GM19455 (cell line): ENCODE results near the gene BACE2.

ENCODE experiments used
- ATAC-seq: cut with Tn5 transposase; IDR thresholded peaks from one replicate; pipeline ENCODE4 v1.9.1; 2021; ENCODE audit not compliant: unreplicated experiment

BACE2 gene

DNA sequence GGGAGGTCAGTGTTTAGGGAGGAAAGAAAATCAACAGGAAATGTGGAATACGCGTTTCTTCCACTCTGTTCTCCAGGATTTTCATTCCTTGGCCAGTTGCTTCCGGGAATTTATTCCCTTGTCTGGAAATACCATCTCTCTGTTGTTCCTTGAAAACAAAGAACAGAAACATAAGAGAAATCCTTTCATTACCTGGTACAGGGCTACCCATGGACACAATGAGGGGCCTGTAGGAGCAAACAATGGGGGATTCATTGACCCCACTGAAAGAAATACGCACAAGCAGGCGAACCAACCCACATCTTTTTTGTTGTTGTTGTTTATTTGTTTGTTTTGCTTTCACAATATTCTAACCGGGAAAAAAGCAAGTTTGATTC is 20.0 kb upstream of the BACE2 start:
- ATAC-seq, result no peak

DNA sequence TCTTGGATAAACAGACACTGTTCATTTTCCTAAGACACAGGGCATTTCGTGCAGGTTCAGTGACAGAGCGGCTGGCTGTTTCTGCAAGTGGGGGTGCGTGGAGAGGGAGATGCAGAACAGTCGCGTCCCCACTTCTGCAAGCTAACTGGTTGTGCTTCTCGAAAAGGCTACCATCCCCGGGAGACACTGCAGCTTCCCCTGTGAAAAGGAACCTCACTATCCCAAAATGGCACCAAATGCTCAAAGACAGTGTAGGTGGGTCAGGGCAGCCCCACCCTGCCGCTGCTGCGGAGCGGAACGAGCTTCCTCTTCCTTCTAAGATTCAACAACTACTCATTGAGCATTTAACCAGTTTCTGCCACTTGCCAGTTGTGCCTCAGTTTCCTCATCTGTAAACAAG is 19.2 kb upstream of the BACE2 start:
- no peak for ATAC-seq

DNA sequence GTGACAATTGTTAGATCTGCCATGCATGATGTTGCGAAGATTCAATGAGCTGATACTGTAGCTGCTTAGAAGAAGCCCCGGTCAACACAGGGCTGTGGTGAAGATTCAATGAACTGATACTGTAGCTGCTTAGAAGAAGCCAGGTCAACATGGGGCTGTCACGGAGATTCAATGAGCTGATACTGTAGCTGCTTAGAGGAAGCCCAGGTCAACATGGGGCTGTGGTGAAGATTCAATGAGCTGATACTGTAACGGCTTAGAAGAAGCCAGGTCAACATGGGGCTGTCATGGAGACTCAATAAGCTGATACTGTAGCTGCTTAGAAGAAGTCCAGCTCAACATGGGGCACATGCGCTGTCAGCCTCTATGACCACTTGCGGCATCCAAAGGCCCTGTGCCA is 18.8 kb upstream of the BACE2 start:
- ATAC-seq, result no peak

DNA sequence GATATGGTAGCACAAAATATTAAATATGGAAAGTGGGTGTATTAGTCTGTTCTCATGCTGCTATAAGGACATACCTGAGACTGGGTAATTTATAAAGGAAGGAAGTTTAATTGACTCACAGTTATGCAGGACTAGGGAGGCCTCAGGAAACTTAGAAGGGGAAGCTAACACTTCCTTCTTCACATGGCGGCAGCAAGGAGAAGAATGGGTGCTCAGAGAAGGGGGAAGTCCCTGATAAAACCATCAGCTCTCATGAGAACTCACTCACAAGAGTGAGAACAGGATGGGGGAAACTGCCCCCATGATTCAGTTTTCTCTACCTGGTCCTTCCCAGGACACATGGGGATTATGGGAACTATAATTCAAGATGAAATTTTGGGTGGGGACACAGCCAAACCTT is 15.8 kb upstream of the BACE2 start:
- no peak for ATAC-seq

DNA sequence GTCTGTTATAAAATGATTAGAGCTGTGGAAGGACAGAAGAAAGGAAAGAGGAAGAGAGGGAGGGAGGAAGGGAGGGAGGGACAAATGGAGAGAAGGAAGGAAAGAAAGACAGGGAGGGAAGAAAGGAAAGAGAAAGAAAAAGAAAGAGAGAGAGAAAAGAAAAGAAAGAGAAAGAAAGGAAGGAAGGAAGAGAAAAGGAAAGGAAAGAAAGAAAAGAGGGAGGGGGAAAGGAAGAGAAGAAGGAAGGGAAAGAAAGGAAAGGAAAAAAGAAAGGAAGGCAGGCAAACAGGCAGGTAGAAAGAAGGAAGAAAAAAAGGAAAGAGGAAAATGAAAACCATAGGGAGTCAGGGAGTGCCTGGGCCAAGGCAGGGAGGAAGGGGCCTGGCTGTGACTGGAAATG is 14.5 kb upstream of the BACE2 start:
- no peak for ATAC-seq

DNA sequence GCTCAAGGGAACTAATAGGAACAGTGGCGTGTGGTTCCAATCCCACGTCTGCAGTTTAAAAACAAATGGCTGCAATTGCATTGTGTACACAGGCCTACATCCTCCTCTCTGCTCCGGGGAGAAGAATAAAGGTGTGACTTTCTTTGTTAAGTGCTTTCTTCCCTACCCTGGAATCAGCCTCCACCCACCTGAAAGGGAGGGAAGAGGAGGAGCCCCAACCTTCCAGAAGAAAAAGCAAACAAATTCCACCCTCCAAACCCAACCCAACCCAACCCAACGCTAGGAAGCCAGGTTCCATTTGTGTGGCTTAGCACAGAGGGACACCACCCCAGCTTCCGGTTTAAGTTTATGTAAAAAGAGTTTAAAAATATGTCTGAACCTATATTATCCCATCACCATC is 11.8 kb upstream of the BACE2 start:
- no peak for ATAC-seq

DNA sequence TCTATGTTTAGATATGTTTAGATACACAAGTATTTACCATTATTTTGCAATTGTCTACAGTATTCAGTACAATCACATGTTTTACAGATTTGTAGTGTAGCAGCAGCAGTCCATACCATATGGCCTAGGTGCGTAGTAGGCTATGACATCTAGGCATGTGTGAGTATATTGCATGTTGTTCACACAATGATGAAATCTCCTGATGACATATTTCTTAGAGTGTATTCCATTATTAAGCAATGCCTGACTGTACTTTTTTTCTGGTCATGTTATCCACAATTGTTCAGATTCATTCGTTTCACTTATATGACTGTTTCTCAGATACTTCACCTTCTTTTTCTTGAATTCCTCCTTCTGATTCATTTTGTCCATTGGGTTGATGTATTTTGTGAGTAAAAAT is 9.9 kb upstream of the BACE2 start:
- ATAC-seq, result no peak

DNA sequence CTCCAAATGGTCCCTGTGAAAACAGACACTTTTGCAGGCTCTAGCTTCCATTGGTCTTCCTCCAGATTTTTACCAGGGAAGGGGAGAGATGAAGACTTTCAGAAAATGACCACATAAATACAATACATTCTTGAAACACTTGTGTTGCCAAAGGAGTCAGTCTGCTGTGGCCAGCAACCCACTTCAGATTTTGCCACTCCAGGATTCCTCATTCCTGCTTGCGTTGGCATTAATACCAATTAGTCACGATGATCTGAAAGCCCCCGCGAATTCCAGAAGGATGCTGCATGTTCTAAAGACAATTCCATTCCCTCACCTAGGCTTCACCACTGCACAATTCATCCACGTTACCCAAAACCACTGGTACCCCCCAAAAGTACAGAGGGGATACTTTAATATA is 7.9 kb upstream of the BACE2 start:
- no peak for ATAC-seq

DNA sequence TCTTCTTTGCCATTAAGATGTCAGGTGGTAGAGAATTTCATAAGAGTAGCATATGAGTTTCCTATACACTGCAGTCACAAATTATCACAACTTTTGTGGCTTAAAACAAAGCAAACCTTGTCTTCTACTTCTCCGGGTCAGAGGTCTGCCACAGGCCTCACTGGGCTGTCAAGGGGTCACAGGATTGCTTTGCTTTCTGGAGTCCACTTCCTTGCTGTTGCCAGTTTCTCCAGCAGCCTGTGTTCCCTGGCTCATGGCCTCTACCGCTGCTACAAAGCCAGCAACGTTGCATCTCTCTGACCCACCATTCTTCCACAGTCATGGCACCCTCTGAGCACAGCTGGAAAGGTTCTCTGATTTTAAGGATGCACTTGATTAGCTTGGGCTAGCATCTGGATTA is 6.5 kb upstream of the BACE2 start:
- ATAC-seq, result no peak

DNA sequence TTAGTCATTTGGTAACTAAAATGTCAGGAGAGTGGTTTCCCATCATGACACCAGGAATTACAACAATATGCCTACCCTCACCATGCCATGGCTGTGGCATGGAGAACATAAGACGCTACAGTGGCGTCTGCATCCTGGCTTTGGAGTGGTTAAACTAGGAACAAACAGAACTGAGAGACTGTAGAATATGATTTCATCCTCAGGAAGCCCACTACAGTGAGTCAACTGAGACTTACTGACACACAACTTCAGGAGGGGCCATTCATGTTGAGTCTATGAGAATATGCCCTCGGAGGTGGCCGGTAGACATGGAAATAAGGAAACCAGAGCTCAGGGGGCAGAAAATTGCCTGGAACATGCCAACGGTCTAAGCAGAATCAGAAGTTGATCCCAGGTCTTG is 5.9 kb upstream of the BACE2 start:
- no peak for ATAC-seq

DNA sequence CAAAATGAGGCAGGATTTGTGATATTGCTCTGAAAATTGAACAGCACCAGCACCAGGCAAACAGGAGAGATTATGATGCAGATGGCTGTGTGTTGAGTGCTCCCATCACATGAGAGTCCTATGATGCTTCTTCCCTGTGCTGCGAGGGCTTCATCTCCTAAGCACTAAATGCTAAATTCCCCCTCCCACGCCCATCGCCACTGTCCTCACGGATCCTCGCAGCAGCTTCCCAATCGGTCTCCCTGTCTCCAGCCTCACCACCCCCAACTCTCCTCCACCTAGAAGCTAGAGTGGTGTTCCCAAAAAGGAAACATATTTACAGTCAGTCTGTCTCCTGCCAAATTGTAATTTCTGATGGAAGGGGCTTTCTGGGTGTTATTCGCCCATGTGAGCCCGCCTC is 4.9 kb upstream of the BACE2 start:
- ATAC-seq, result no peak

DNA sequence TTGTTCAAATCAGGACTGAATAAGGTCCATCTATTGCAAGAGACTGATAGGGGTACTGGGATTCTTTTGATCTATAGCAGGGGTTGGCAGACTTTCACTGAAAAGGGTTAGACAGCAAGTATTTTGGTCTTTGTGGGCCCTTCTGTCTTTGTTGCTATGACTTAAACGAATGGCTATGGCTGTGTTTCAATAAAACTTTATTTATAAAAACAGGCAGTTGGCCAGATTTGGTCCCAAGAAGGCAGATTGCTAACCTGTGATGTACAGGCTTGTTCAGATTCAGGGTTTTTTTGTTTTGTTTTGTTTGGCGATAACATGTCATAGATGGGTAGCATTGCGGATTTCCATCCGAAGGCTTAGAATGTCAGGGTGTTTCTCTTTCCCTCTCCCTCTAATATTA is 3.9 kb upstream of the BACE2 start:
- no peak for ATAC-seq

DNA sequence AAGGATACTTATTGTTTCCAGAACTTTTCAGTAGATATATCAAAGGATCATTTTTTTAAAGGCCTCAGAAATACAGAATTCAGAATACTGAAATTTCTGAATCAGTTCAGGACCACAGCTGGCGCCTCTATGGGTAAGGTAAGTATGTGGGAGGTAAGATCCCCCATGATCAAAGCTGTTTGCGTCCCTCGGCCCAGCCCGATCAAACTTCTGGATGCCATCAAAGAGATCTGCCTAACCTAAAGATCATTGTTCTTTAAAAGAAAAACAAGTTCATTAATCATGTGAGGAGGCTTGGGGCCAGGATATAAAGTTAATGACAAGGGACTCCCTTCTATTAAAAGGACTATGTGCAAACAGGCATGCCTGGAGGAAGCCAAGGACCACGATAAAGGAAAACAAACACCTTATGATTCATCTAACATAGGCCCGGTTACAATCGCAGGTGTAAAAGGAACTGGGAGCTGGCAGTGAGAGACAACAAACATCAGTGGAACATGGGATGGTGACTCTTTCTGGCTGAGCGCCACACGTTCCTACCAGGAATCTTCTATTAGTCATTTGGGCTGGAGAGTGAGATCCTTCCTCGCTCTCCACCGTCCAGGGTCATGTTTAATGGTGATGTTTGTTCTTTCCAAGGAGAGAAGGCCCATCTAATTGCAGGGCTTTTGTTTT is 2.8 kb upstream of the BACE2 start:
- ATAC-seq, result no peak

DNA sequence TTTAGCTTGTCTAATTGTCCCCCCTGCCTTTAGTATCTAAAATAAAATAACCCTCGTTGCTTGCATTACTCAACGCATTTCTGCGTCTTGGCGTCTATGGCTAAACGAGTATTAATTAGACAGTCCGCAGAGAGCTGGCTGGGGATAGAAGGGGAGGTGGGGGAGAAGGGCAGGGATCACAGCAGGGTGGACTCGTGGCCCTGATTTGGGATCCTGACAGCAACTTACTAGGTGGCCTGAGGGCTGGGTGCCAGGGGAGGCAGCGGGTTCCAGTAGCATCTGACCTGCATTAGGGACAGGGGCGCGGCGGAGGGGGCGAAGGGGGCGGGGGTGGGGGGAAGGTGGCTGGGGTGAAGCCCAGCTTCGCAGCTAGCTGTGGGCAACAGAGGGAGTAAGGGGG is 1.1 kb upstream of the BACE2 start:
- ATAC-seq, result no peak

DNA sequence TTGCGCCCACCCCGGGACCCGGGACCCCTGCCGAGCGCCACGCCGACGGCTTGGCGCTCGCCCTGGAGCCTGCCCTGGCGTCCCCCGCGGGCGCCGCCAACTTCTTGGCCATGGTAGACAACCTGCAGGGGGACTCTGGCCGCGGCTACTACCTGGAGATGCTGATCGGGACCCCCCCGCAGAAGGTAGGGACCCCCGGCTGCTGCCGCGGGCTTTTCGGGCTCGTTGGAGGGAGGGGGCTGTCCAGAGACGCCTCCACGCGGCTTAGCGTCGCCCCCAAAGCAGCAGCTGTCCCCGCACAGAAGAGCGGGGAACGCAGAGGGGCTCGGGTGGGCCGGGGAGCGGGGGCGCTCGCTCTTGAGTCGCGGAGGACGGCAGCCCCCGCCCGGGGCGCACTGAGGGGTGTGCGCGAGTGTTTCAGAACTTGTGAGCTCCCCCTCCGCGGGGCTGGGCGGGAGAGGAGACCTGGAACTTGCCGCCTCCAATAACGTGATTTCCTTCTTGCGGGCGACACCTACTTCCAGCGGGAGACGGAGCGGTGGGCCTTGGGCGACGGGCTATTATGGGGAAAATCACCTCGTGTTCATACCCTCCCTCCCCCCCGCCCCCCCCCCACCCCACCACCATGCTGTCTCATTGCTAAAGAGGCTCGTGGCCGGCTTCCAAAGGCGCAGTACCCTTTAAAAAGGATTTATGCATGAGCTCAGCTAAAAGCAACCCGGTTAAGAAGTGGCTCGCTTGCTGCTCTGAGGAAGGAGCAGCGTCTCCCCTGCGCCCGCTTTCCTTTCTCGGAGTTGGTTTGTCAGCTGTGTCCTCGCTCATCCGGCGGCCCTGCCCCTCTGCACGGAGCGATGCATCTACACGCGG is 664 bp downstream of the BACE2 start:
- no peak for ATAC-seq

DNA sequence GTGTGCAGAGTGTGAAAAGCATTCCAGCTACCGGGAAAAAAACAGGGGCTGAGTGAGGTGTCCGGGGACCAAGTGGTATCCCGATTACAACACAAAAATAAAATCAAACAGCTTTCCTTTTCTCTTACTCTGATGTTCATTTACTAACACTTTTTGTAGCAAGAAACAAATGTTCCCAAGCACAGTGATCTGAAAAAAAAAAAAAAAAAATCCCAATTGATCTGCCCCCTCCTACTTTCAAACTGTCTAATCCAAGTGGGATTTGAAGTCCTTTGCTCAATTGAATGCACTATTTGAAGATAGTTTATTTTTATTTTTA is 1.3 kb downstream of the BACE2 start:
- ATAC-seq, result no peak

DNA sequence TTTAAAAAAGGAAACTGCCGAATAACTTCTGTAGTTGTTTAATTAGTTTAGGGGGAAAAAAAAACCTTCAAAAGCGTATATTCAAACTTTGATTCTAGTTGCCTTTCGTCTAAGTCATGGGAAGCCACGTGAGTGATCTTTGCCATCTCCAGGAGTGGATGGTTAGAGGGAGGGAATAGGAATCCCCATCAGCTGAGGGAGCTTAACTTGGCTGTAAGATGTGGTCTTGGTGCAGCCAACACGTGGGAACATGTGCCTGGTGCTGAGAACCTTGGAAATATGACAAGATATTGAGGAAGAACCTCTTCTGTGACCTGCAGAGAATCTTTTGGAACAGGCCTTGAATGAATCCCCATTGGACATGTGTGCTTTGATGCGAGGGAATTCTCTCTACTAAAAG is 1.7 kb downstream of the BACE2 start:
- no peak for ATAC-seq

DNA sequence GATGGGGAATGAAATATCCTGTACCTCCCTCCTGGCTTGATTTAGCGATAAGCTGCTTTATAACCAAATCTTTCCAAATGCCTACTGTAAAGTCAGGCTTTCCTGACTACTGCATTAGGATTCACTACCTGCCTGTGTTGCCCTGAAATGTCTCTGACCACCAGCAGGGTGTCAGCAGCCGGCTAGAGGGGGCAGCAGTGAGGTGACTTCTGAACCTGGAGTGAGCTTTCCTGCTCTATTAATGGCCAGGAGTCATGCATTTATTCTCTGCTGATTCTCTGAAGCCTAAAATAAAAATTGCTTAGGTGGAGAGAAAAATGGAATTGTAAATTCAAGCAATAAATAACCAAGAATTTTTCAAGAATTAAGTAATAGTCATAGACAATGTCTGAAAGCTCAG is 2.5 kb downstream of the BACE2 start:
- ATAC-seq, result no peak

DNA sequence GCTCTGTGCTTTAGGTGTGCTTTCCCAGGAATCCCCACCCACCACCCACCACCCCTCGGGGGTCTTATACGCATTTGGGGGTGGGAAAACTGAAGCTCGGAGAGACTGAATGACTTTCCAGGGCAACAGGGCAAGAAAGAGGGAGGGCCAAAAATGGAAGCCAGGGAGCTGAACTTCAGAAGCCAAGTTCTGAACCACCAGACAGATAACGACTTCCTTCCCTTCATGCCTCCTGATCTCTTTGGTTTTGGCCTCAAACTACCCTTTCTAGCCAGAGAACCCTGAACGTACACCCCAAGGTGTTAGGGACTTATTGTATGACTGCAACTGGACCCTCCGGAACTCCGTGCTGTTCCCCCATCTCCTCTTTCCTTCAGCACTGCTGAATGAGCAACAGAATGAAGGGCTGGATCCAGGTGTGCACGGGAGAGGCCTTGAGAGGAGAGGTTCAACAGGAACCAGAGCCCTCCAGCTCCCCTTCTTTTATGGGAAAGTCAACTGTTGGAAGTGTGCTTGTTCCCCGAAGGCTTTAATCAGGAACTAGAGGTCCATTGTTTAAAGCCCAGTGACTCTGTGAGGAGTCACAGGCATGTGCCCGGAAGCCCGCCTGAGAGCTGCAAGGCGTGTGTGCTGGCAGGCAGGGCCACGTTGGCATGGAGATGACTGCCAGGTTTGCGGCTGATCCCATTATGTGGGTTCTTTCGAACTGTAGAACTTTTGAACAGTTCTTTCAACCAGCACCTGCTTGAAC is 3.1 kb downstream of the BACE2 start:
- no peak for ATAC-seq

DNA sequence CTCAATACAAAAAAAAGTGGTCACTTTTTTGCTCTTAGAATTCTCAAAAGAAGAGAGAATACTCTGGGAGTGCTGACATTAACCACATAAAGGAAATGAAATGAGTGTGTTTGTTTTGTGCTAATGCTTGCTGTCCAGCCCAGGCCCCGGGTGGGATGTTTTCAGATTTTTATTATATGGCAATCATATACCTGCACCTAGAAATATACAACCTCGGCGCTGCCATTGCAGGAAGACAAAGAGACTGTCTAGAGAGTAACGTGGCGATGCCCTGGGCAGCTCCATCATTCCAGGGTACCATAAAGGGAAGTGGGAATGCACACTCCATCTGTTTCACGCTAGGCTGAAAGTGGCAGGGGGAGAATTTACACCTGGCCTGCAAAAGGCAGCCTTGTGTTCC is 7.1 kb downstream of the BACE2 start:
- ATAC-seq, result no peak

DNA sequence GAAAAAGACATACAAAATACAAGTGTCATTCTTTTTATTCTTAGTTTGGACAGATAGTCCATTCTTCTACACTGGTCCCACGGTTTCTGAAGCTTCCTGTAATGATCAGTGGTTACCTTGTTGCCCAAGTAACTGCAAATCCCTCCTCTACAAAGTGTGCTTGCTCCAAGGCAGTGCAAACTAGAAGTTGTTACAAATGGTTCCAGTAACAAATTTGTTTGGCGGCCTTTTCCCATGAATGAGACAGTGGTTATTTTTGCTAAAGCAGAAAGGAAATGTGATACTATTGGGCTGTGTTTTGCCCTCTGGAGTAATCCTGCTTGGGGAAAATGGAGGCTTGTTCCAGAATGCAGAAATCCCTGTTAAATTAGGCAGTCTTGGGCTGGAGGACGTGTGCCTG is 8.9 kb downstream of the BACE2 start:
- ATAC-seq, result no peak

DNA sequence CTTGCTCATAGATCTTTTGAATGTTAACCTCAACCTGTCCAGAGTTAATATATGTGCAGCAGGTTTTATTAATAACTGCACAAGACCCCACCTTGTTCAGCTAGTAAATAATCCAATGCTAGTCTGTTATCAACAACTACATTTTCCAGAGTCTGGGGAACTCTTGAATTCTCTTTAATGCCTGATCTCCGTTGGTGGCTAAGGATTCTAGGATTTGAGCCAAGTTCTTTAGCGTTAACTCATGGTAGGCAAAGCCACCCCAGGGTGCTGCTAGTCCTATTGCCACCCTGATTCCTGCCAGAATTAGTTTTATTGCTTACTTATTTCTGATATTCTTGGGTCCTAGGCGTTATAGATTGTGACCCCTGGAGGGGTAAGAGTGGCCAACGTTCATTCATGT is 12.8 kb downstream of the BACE2 start:
- ATAC-seq, result no peak
